ENCODE results near the gene TBX20. TPM values are rescaled to one million over a fixed set of nuclear protein-coding genes. Genes with fewer than 3 reads are reported as not detected.

TBX20 gene
- total RNA-seq, 3 donors from 2014 or later (not counting 1 experiment from before 2014, with no cell fraction given) = not detected

GRCh38 chr7:35261041-35261440 is 7.1 kb upstream of the TBX20 start:
- Mint-ChIP-seq H3K4me1 (peaks cover 0 to 8% of the 10 kb centered on the region in 2 donors), H3K36me3 (no peaks in the 10 kb centered on the region), H3K4me3 (no peak overlapping the region), H3K9me3 (no peaks in the 10 kb centered on the region), H3K27ac (no peak overlapping the region), H3K27me3 (ENCODE audit: low read depth in 2 of 2) (peaks cover 58 to 81% of the 10 kb centered on the region in 2 donors)
- H3K36me3 ChIP-seq (ENCODE audit: control insufficient read depth, insufficient read depth, low read length) = no peaks in the 10 kb centered on the region
- ATAC-seq (no peak), DNase-seq (no peak)
- H3K27me3 ChIP-seq (ENCODE audit: control insufficient read depth, insufficient read depth, low read length) = peaks cover 33% of the 10 kb centered on the region
- H3K4me1 ChIP-seq (ENCODE audit: control insufficient read depth, insufficient read depth, low read length) = no peaks in the 10 kb centered on the region
- no peak for TF ChIP-seq CTCF (IDR thresholded peaks at IDR 0.05)
- peaks cover 2% of the 10 kb centered on the region for H3K9me3 ChIP-seq (ENCODE audit: control insufficient read depth, insufficient read depth, low read length)
- WGBS (ENCODE audit: insufficient coverage) = 9% methylated on average over 21 of the region's 21 CpGs
- intact Hi-C loops (cut with micrococcal nuclease) = no loop called here
- H3K27ac ChIP-seq (ENCODE audit: low read length) = no peak overlapping the region
- no peak overlapping the region for H3K4me3 ChIP-seq (ENCODE audit: low read length)

GRCh38 chr7:35260246-35260645 is 6.3 kb upstream of the TBX20 start:
- no peak overlapping the region for H3K4me3 ChIP-seq (ENCODE audit: low read length)
- H3K27ac Mint-ChIP-seq = no peak overlapping the region
- peaks cover 0 to 8% of the 10 kb centered on the region in 2 donors for H3K4me1 Mint-ChIP-seq
- peaks cover 37% of the 10 kb centered on the region for H3K27me3 ChIP-seq (ENCODE audit: control insufficient read depth, insufficient read depth, low read length)
- no peak overlapping the region for H3K4me3 Mint-ChIP-seq
- 35% methylated on average over 7 of the region's 7 CpGs for WGBS (ENCODE audit: insufficient coverage)
- no peaks in the 10 kb centered on the region for H3K36me3 ChIP-seq (ENCODE audit: control insufficient read depth, insufficient read depth, low read length)
- peaks cover 62 to 81% of the 10 kb centered on the region in 2 donors for H3K27me3 Mint-ChIP-seq (ENCODE audit: low read depth in 2 of 2)
- no peak overlapping the region for H3K27ac ChIP-seq (ENCODE audit: low read length)
- no peak for DNase-seq
- intact Hi-C loops (cut with micrococcal nuclease) = no loop called here
- no peaks in the 10 kb centered on the region for H3K9me3 Mint-ChIP-seq
- ATAC-seq = no peak
- H3K9me3 ChIP-seq (ENCODE audit: control insufficient read depth, insufficient read depth, low read length) = peaks cover 2% of the 10 kb centered on the region
- no peaks in the 10 kb centered on the region for H3K4me1 ChIP-seq (ENCODE audit: control insufficient read depth, insufficient read depth, low read length)
- TF ChIP-seq CTCF (IDR thresholded peaks at IDR 0.05) = no peak
- no peaks in the 10 kb centered on the region for H3K36me3 Mint-ChIP-seq

- Mint-ChIP-seq H3K4me3 (no peak overlapping the region), H3K27ac (no peak overlapping the region), H3K4me1 (peaks cover 0 to 8% of the 10 kb centered on the region in 2 donors), H3K36me3 (no peaks in the 10 kb centered on the region), H3K27me3 (ENCODE audit: low read depth in 2 of 2) (peaks cover 61 to 77% of the 10 kb centered on the region in 2 donors), H3K9me3 (no peaks in the 10 kb centered on the region)
- Histone ChIP-seq H3K4me1 (ENCODE audit: control insufficient read depth, insufficient read depth, low read length) (no peaks in the 10 kb centered on the region), H3K27ac (ENCODE audit: low read length) (no peak overlapping the region), H3K9me3 (ENCODE audit: control insufficient read depth, insufficient read depth, low read length) (peaks cover 5% of the 10 kb centered on the region), H3K36me3 (ENCODE audit: control insufficient read depth, insufficient read depth, low read length) (no peaks in the 10 kb centered on the region), H3K27me3 (ENCODE audit: control insufficient read depth, insufficient read depth, low read length) (peaks cover 38% of the 10 kb centered on the region), H3K4me3 (ENCODE audit: low read length) (no peak overlapping the region)
- TF ChIP-seq CTCF (IDR thresholded peaks at IDR 0.05) = no peak
- no peak for ATAC-seq
- WGBS (ENCODE audit: insufficient coverage) = 0% methylated on average over 1 of the region's 6 CpGs
- intact Hi-C loops (cut with micrococcal nuclease) = no loop called here
- DNase-seq = no peak
Measured at GRCh38 chr7:35259523-35259908, 5.6 kb upstream of the TBX20 start.

- H3K27me3 Mint-ChIP-seq (ENCODE audit: low read depth in 2 of 2) = peaks cover 65 to 71% of the 10 kb centered on the region in 2 donors
- peaks cover 3% of the 10 kb centered on the region for H3K4me1 ChIP-seq (ENCODE audit: control insufficient read depth, insufficient read depth, low read length)
- H3K27ac ChIP-seq (ENCODE audit: low read length) = no peak overlapping the region
- H3K27me3 ChIP-seq (ENCODE audit: control insufficient read depth, insufficient read depth, low read length) = peaks cover 38% of the 10 kb centered on the region
- H3K4me1 Mint-ChIP-seq = peaks cover 0 to 8% of the 10 kb centered on the region in 2 donors
- 9% methylated on average over 25 of the region's 27 CpGs for WGBS (ENCODE audit: insufficient coverage)
- no peak overlapping the region for H3K4me3 Mint-ChIP-seq
- no peak for TF ChIP-seq CTCF (IDR thresholded peaks at IDR 0.05)
- no peaks in the 10 kb centered on the region for H3K9me3 Mint-ChIP-seq
- intact Hi-C loops (cut with micrococcal nuclease) = no loop called here
- no peak for DNase-seq
- no peaks in the 10 kb centered on the region for H3K36me3 ChIP-seq (ENCODE audit: control insufficient read depth, insufficient read depth, low read length)
- no peak overlapping the region for H3K4me3 ChIP-seq (ENCODE audit: low read length)
- H3K36me3 Mint-ChIP-seq = no peaks in the 10 kb centered on the region
- no peak for ATAC-seq
- no peak overlapping the region for H3K27ac Mint-ChIP-seq
- H3K9me3 ChIP-seq (ENCODE audit: control insufficient read depth, insufficient read depth, low read length) = peaks cover 5% of the 10 kb centered on the region
Measured at GRCh38 chr7:35258868-35259522, 5.1 kb upstream of the TBX20 start.
